ENCODE results near the gene ALDH2. TPM values are rescaled to one million over a fixed set of nuclear protein-coding genes. Genes with fewer than 3 reads are reported as not detected.

The ALDH2 gene
- total RNA-seq, 1 donor from 2014 or later = 41.6 TPM

DNA sequence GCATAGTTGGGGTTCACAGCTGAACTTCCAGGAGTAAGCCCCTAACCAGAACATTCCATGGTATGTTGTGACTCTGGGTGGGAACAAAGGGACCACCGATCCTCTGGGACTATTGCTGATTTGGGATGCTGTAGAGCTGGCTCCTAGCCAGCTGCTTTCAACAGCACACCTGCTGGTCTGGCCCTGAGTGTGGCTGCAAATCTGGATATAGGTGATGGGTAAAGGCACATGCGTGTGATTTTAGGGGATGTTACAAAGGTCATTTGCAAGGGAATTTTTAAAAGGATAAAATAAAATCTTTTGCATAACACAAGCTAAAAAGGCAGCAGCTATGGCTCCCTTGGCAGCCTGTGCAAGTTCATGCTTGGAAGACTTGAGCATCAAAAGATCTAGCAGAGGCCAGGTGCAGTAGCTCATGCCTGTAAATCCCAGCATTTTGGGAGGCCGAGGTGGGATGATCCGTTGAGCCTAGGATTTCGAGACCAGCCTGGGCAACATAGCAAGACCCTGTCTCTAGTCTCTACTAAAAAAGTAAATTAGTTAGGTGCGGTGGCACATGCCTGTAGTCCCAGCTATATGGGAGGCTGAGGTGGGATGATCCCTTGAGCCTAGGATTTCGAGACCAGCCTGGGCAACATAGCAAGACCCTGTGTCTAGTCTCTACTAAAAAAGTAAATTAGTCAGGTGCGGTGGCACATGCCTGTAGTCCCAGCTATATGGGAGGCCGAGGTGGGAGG, 1.6 kb downstream of the ALDH2 start:
- peaks cover 2% of the 10 kb centered on the region for H3K27me3 Mint-ChIP-seq (ENCODE audit: low read depth)
- no peaks in the 10 kb centered on the region for H3K36me3 Mint-ChIP-seq
- TF ChIP-seq, protein P1, sequence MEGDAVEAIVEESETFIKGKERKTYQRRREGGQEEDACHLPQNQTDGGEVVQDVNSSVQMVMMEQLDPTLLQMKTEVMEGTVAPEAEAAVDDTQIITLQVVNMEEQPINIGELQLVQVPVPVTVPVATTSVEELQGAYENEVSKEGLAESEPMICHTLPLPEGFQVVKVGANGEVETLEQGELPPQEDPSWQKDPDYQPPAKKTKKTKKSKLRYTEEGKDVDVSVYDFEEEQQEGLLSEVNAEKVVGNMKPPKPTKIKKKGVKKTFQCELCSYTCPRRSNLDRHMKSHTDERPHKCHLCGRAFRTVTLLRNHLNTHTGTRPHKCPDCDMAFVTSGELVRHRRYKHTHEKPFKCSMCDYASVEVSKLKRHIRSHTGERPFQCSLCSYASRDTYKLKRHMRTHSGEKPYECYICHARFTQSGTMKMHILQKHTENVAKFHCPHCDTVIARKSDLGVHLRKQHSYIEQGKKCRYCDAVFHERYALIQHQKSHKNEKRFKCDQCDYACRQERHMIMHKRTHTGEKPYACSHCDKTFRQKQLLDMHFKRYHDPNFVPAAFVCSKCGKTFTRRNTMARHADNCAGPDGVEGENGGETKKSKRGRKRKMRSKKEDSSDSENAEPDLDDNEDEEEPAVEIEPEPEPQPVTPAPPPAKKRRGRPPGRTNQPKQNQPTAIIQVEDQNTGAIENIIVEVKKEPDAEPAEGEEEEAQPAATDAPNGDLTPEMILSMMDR (IDR thresholded peaks at IDR 0.05; ENCODE audit: unreplicated experiment) = no peak
- H3K27ac Mint-ChIP-seq = no peak overlapping the region
- H3K4me3 Mint-ChIP-seq = peak overlapping the region; percentile 88
- H3K9me3 Mint-ChIP-seq = no peaks in the 10 kb centered on the region
- H3K4me1 Mint-ChIP-seq = peaks cover 16% of the 10 kb centered on the region
- no peak for DNase-seq (ENCODE audit: low spot score in 2 of 2, unreplicated experiment in 2 of 2)

DNA sequence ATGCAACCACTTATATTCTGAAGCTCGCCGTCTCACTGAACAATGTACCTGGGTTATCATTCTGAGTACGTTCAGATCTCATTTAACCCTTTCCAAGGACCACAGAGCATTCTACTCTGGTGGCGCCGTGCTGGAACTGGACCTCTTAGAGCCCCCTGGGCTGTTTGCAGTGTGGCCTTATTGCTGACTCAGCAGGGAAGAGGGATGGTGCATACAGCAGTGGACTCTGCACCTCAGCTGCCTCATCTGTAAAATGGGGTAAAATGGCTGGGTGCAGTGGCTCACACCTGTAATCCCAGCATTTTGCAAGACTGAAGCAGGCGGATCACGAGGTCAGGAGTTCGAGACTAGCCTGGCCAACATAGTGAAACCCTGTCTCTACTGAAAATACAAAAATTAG, 2.9 kb downstream of the ALDH2 start:
- Mint-ChIP-seq H3K36me3 (no peaks in the 10 kb centered on the region), H3K4me3 (no peak overlapping the region), H3K9me3 (no peaks in the 10 kb centered on the region), H3K27ac (no peak overlapping the region), H3K4me1 (peaks cover 28% of the 10 kb centered on the region), H3K27me3 (ENCODE audit: low read depth) (peaks cover 2% of the 10 kb centered on the region)
- TF ChIP-seq, protein P1 (IDR thresholded peaks at IDR 0.05; ENCODE audit: unreplicated experiment) = no peak
- no peak for DNase-seq (ENCODE audit: low spot score in 2 of 2, unreplicated experiment in 2 of 2)

DNA sequence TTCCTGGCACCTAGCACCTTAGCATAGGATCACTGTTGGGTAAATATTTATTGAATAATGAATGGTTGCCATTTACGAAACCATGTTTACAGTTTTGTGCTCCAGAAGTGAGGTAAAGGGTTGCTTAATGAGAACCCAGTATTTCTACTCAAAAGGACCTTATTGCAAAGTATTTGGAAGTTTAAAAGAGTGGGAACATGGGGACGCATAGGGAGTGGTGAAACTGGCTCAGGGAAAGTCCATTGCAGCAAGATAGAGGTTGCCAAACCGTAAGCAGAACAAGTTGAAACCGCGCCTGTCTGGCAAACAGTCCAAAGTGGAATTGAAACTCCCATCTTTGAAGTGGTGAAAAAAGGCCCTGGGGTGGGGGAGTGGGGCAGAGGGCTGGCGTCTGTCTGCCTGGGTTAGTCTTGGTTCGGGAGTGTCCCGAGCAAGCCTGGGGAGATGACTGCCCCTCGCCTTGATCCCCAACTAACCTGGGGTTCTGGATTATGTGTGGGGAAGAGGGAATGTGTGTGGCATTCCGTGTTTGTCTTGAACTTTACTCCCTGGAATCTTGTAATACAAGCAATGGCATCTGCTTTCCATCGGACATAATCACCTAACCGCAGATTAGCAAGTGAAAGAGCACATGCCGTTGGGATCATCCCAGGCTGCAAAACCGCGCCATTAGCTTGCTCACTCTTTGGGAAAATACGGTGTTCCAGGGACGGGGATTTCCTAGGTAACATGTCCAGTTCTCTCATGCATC, 7.2 kb downstream of the ALDH2 start:
- H3K36me3 Mint-ChIP-seq = no peaks in the 10 kb centered on the region
- H3K27me3 Mint-ChIP-seq (ENCODE audit: low read depth) = no peaks in the 10 kb centered on the region
- no peaks in the 10 kb centered on the region for H3K9me3 Mint-ChIP-seq
- peak overlapping the region; percentile 98 for H3K27ac Mint-ChIP-seq
- TF ChIP-seq, protein P1 (IDR thresholded peaks at IDR 0.05; ENCODE audit: unreplicated experiment) = no peak
- DNase-seq (ENCODE audit: low spot score in 2 of 2, unreplicated experiment in 2 of 2) = peak in 1 of 2 experiments; percentile 42
- peak overlapping the region; percentile 30 for H3K4me3 Mint-ChIP-seq
- H3K4me1 Mint-ChIP-seq = peaks cover 30% of the 10 kb centered on the region

DNA sequence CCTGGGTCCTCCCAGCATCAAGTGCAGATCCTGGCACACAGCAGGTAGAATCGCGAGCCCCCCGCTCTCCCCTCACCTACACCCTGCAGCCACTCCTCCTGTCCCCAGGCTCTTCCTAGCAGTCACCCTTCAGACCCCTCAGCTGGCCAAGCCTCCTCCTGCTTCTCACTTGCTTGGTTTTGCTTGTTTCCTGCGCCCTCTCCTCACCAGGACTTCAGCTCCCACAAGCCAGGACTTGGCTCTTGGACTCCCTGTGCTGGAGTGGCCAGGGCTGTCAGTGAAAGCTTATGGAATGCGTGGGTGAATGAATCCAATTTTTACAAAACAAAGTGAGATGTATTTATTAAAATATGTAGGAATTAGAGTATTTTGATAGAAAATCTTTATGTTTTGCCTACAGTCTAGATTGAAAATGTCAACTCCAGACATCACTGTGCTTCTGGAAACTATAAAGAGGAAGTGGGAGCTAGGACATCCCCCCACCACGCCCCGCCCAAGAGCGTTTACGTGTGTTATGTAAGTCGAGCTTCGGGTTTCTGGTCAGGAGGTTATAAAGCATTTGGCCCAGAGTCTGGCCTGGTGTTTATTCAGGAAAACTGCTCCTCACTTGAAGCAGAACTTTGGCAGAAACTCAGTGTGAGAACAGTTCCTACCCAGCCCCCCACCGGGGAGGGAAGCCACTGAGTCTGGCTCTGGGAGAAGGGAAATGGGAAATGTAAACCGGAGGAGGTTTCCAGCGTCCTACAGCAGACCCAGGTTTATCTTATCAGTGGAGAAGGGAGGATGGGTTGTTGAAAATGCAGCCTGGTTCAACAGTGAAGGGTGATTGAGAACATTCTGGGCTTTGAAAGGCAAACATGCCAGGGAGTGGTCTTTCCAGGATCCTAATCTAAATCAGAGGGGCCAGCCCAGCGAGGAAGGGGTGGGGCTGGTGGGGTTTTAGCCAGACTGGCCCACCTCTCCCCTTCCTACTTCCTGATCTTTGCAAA, 8.8 kb downstream of the ALDH2 start:
- H3K27me3 Mint-ChIP-seq (ENCODE audit: low read depth) = no peaks in the 10 kb centered on the region
- H3K4me1 Mint-ChIP-seq = peaks cover 30% of the 10 kb centered on the region
- TF ChIP-seq, protein P1 (IDR thresholded peaks at IDR 0.05; ENCODE audit: unreplicated experiment) = no peak
- peaks cover 5% of the 10 kb centered on the region for H3K36me3 Mint-ChIP-seq
- no peaks in the 10 kb centered on the region for H3K9me3 Mint-ChIP-seq
- peak overlapping the region; percentile 98 for H3K27ac Mint-ChIP-seq
- peak in 1 of 2 experiments; percentile 51 for DNase-seq (ENCODE audit: low spot score in 2 of 2, unreplicated experiment in 2 of 2)
- peak overlapping the region; percentile 52 for H3K4me3 Mint-ChIP-seq

DNA sequence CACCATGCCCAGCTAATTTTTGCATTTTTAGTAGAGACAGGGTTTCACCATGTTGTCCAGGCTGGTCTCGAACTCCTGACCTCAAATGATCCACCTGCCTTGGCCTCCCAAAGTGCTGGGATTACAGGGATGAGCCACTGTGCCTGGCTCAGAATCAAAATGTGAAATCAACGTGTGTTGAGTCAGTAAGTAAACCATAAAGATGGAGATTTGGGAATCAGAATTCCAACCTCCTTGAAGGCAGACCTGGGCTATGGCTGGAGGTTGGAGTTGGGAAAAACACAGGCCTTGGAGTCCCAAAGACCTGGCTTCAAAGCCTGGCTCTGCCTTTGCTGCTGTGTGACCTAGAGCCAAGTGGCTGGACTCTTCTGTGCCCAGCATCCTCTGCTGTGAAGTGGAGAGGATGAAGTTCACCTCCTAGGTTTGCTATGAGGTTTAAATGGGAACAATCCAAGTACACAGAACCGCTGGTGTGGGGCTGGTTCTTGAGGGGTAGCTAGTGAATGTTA, 10.2 kb downstream of the ALDH2 start:
- TF ChIP-seq, protein P1 (IDR thresholded peaks at IDR 0.05; ENCODE audit: unreplicated experiment) = no peak
- H3K4me3 Mint-ChIP-seq = no peak overlapping the region
- H3K9me3 Mint-ChIP-seq = no peaks in the 10 kb centered on the region
- no peak for DNase-seq (ENCODE audit: low spot score in 2 of 2, unreplicated experiment in 2 of 2)
- H3K4me1 Mint-ChIP-seq = peaks cover 30% of the 10 kb centered on the region
- no peak overlapping the region for H3K27ac Mint-ChIP-seq
- H3K27me3 Mint-ChIP-seq (ENCODE audit: low read depth) = no peaks in the 10 kb centered on the region
- peaks cover 15% of the 10 kb centered on the region for H3K36me3 Mint-ChIP-seq
